ENCODE data around the gene CLMN.

CLMN gene

DNA sequence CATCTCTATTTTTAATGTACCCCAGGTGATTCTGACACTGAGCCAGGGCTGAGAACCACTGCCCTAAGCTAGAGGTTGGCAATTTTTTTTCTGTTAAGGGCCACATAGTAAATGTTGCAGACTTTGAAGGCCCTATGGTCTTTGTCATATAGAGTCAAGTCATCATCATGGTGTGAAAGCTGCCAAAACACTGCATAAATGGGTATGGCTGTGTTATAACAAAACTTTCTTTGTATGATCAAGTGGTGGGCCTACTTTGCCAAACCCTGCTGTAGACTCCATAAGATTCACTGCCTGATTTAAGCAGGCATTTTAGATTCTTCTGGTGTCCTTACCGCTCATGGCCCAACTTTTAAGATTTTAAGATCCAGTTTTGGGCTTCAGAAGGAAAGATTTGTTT is 76.8 kb downstream of the CLMN start:
- no peak for DNase-seq (ENCODE audit: low spot score)

DNA sequence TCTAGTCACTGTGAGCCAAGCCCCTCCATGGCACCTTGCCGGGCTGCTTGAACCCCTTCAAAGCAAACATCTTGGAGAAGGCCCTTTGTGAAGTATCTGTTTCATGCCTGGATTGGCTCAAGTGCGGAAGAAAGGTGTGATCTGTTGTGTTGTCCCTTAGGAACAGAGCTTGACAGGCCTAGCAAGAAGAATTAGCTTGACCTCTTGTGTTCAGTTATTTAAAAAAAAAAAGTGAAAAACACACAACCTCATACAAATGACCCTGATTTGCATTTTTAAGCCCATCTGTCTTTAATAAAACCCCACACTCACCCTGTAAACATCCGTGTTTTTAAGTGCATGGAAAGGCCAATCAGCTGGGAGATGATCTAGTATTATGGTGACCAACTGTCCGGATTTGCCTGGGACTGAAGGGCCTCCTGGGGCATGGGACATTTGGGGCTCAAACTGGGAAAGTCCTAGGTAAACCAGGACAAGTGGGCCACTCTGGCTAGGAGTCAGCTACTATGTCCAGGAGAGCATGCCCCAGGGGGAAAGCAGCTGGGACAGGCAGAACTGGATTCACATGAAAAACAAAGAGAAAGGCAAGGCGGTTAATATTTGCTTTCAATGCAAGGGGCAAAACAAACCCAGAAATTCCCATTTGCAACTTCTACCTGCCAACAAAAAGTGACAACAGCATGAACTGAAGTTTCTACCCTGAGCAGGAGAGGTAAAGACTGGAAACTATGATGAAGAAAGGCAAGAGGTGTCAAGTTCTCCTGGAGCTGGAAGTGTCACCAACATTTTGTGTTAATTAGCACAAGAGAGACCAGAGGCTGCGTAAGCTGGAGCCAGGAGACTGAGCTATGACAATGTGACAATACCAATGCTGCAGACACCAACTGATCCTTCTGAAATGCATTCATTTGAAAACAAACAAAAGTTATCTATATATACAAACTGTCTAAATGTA is 78.6 kb downstream of the CLMN start:
- DNase-seq (ENCODE audit: low spot score), result no peak

DNA sequence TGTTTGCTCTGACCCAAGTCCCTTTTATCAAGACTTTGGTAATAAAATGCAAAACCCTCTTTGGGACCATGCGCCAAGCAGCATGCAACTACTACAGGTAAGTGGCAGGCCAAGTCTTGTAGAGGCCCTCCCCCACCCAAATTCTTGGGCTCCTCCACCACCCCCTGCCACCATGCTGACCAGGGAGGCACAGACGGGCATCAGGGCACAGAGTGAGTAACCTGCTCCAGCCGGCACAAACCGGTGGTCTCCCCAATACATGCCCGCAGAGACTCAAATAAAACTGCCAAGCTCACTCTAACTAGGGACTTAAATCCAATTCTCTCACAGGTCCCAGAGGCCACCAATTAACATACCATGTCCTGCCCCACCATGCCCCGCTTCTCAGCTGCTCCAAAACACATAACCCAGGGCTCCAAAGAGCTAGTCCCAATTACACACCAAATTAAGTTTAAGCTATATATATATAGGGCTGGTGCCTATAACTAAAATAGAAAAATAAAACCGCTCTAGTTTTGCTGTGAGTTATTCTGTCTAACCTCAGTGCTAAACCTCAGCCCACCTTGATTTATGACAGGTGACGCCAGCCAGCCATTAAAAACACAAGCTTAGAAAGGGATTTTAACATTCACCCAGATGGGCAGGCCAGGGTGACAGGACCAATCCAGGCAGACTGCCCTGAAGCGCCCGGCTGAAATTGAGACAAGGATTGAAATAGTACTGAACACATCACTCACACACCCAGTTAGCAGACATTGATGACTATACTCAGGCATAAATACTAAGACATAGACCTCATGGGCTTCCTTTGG is 81.0 kb downstream of the CLMN start:
- DNase-seq (ENCODE audit: low spot score), result no peak

DNA sequence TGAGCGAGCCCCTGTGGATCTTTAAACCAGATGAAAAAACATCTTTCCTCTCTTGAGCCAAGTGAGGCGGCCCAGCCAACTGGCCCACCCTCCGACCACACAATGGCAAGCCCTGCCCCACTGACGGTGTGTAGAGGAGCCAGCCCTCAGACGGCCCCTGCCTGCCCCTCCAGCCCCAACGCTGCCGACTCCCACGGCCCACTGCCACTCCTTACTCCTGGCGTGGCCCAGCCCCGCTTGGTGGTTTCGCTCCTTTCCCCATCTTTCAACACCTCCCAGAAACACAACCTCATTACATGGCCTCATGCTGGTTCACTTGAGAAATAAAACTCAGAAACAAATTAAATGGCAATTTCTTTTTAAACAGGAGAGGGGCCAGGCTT is 81.8 kb downstream of the CLMN start:
- DNase-seq (ENCODE audit: low spot score), result no peak

DNA sequence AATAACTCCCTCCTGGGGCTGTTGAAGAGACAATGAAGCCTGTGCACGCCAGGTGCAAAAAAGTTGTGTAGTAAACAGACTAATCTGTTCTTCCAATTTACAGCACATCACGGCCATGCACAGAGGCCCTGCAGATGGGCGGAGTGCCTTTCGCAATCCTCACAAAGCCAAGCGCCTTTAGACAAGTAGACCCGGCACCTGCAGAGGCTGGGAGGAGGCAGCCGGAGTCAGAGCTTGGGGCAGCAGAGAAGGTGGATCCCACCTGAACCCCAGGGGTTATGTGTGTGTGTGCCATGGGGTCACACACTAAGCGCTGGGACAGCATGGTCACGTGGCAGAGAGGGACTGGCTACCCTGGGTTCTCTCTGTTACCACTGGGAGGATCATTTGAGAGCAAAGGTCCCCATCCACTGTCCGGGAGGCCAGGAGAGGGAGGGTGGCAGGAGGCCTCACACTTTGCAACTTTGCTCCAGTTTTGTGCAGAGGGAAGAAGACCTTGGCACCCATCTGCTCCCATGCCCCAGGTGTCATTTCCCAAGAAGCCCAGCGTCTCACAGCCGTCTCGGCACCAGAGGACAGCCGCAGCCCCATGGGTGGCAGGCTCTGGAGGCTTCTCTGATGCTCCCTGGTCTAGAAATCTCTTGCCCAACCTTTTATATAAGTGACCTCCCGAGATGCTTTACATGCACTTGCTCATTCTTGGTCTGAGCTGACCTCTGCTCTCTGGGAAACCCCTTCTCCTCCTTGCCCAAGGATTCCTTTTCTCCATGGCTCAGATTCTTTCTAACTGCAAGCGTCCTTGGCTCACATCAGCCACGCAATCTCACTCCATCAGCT is 82.4 kb downstream of the CLMN start:
- no peak for DNase-seq (ENCODE audit: low spot score)

DNA sequence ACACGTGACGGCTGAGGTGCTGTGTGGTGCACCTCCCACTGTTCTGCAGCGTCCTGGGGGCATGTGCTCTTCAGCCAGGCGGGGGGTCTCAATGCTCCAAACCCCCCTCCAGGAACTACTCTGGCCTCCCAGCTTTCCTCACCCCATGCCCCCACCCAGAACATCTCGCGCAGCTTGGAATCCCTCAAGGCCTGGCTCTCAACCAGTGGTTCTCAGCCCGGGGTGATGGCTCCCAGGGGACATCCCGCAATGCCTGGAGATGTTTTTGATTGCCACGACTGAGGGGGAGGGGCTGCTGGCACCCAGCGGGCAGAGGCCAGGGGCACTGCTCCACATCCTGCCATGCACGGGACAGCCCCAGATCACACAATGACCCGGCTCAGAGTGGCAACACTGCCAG is 83.5 kb downstream of the CLMN start:
- DNase-seq (ENCODE audit: low spot score), result no peak

DNA sequence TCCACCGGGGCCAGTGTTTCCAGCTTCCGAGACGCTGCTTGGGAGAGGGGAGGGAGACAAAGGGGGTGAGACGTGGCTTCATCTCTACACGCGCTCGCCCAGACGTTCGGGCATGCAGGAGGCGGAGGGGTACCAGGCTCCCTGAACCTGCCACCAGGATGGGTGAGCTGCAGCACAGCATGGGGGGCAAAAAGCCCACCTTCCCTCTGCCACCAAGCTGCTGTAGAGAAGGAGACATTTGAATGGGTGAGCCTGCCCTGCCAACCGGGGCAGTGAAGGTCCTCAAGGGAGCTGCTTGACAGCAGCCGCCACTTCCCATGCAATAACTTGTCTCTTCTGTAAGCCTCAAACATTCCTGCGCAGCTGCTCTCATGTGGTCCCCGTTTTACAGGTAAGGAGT is 83.9 kb downstream of the CLMN start:
- DNase-seq (ENCODE audit: low spot score), result no peak

DNA sequence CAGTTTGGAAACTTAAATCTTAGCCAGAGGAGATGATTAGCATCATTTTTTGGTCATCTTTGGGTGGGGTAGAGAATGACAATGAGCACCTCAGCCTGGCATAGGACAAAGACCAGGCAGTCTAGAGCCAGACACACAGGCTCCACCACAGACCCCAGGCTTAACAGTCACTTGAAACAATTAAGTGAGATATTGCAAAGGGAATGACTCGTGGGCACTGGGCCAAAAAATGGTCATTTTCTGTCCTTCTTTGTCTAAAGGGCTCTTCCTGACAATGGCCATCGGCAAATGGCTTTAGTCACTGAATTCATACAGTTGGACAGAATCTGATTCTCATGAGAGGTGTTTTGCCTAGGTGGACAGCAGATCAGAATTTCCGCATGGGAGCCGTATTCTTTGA is 84.4 kb downstream of the CLMN start:
- DNase-seq (ENCODE audit: low spot score), result no peak

DNA sequence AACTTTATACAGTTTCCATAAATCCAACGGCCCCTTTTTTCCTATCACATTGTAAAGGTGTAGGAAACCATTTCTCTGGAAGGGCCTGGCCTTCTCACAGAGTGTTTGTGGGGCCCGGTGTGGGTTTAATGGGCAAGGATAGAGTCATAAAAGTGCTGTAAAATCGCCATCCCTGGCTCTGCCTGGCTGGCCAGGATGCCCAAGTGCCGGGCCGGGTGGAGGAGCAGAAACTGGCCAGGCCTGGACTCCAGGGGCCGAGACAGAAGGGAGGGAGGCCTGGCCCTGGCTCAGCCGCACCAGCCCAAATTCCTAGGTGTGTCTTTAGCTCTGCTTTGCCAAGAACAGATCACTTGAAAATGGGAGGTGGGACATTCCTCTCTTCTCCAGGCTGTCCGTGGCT is 85.3 kb downstream of the CLMN start:
- DNase-seq (ENCODE audit: low spot score), result no peak

DNA sequence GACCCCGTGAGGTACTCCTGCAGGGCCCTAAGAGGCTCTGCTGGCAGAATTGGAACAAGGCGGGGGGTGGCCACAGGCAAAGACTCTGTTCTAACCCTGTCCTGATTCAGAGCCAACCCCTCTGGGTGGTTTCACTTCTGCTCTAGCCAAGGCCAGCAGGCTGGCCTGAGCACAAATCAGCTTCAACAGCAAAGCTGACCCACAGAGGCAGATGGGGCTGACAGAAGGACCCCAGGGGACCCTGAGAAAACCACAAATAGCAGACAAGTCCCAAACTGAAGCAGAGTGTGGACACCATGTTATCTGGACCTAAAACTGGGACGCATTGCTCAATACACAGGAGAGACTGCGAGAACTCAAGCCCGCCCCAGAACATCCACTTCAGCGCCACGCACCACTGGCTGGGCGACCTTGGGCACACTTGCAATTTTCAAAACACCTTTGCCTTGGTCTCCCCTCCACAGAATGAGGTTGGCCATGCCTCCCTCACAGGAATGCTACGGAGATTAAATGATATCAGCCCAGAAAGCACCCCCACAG is 85.9 kb downstream of the CLMN start:
- no peak for DNase-seq (ENCODE audit: low spot score)

DNA sequence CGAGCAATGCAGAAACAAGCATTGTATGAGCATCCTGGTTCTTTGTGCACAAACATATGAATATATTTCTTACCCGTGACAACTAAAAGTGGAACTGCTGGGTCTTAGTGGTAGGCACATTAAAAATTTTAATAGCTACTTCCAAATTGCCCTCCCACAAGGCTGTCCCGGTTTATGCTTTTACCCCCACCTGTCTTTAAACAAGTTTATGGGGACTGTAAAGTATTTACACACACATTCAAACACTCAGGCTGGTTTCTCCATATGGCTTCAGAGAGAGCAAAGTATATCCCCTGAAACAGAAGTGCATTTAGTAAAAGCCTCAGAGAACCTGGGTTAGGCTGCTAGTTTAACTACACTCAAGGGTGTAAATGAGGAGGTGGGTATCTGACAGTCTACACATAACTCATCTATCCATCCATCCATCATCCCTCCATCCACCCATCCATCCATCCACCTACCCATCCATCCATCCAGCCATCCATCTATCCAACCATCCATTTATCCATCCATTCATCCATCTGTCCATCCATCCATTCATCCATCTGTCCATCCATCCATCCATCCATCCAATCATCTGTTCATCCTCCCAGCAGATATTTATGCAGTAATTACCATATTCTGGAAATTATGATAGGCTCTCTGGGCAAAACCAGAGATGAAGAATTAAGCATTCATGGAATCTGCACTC is 86.7 kb downstream of the CLMN start:
- DNase-seq (ENCODE audit: low spot score), result no peak

DNA sequence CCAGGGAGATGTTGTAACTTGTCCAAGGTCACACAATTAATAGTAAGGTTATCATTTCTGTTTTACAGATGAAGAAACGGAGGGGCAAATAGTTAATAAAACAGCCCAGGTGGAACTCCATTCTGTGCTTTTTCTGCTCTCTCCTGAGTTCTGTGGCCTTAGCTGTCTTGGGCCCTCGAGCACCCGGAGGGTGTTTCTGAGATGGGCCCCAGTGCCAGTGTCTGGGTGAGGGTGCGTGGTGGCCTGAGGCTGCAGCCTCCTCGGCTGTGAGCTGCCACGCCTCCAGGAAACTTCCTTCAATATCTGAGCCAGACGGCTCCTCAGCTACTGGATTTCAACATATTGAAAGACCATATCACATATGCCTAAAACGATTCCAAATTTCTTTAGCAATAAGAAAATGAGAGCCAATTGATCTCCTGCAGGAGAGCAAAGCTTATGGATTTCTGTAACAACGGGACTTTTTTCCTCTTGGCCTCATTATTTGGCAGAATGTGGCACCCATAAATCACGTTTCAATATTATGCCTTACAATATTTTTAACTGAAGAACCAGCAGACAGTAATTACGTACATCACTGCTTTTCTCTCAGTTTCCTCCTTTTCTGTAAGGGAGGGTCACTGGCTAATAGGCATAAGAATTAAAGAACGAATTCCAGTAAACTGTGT is 87.6 kb downstream of the CLMN start:
- DNase-seq (ENCODE audit: low spot score), result no peak

DNA sequence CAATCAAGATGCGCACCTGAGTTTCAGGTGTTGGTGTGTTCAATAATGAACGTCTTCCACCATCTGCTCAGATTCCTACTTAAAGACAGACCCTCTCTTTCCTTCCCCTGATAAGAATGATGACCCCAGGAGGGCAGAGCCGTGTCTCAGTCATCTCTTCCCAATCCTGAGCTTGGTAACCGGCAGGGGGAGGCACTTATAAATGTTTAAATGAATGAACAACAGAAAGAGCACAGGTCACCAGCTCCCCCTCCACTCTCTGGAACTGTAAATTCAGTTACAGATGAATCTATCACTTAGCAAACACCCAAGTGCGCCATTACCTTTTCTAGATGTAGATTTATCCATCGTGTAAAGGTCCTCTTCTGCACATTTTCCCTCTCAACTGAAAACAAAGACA is 90.0 kb downstream of the CLMN start:
- no peak for DNase-seq (ENCODE audit: low spot score)

DNA sequence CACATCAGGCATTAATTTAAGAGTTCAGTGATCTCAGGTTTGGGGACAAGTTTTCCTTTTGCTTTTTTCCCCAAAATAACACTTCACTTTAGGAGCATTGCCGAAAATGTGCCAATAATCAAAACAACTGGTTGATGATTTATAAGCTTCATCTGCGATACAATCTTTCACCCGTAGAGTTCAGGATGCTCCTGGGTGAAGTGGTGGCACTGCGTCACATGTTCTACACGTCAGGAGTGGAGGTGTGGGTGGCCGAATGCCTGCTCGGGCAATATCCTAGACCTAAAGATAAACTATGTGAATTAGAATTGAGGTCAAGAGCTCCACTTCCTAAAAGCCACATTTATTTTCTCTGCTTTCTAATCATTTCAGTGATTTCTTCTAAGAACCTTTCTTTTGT is 91.5 kb downstream of the CLMN start:
- DNase-seq (ENCODE audit: low spot score), result no peak

DNA sequence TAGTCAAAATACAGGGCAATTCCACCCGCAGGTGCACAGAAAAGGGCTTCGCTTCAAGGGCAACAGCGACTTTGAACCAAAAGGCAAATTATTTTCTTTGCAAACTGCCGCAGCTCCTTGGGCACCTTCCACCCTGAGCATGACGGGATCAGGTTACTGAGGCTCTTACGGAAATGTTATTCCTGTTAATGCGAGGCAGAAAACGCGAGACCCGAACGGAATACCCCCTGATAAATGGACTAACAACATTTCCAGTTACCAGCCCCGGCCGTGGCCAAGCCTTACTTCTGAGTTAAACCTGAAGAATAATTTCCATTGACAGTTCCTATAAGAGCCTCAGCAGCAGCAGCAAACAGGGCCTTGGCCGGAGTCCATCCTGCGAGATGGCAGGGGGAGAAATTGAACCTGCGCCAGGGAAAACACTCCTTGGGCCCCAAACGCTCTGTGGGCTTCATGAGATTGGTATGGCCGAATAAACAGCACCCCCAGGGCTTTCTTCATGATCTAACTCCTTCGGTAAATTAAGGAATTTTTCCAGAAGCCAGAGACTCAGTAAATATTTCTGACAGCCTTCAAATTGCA is 92.3 kb downstream of the CLMN start:
- DNase-seq (ENCODE audit: low spot score), result no peak

DNA sequence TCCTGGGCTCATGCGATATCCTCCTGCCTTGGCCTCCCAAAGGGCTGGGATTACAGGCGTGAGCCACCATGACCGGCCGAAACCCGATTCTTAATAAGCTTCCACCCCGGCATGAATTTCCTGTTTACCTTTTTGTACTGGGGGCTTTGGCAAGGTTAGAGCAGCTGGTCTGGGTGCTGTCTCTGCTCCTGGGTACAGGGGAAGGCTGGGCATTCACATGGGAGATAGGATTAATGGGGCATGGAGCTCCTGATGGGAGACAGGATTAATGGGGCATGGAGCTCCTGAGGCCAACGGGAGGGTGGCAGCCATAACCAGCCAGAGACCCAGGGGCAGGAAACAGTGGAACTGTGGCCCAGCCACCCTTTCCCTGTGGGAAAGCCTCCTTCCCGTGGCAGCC is 92.9 kb downstream of the CLMN start:
- no peak for DNase-seq (ENCODE audit: low spot score)

DNA sequence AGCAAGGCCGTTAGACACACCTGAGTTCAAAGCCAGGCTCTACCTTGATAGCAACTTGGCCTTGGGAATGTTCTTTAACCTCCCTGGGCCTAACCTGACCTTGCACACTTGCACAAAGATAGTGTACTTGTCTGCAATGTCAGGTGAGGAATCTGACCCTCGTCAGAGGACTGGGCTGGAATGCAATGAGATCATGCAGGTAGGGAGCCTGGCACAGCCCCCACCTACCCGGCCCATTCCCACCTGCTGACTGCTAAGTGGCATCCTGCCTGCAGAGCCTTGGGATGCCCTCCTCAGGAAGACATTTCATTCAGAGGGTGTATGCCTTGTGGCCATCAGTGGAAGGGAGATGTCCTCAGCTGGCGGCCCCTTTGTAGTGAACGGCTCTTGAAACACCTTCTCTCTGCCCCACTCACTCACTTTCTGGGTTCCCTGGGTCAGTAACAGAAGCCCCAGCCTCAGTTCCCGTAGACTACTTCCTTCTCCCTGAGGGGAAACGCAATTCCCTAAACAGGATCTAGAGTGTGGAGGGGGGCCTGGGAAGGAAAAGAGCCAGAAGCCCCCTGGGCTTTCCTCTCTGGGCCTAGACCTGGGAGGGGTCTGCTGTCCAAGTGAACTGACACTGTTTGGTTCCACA is 94.3 kb downstream of the CLMN start:
- no peak for DNase-seq (ENCODE audit: low spot score)

DNA sequence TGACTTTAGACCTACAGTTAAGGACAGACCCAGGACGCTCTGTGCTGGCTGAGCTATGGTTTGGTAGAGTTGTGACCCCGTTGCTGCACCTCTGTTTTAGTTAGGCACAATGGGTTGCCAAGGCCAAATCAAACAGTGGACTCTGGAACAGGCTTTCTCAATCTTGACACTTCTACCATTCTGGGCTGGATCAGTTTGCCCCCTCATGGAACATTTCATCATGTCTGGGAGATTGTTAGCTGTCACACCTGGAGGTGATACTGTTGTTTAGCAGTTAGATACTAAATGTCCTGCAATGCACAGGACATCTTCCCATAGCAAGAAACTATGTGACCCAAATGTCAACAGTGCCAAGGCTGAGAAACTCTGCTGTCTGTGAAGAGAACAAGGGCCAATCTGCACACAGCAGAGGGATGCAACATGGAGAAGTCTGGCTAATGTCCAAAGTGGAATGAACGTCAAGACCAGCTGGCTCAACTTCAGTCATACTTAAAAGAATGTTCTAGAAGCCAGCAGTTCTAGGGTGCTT is 96.8 kb downstream of the CLMN start:
- no peak for DNase-seq (ENCODE audit: low spot score)

DNA sequence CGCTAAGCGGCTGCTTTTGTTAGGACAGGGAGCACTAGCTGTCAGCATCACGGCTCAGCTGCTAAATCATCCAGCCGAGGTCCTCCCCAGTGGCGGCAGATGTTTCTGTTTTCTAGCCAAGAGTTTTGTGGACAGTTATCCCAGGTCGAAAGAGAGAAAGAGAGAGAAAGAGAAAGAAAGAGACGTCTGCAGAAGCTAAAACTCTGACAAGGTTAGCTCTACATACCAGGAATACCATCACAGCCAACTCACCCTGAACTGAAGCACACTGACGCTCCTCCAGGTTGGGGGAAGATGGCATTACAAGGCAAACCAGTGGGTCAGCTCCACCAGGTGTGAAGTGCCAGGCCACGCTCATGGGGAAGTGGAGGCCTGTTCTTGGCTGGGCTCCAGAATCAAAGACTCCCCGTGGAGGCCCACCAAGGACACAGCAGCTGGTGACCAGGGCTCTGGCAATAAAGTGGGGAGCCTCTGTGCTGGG is 97.5 kb downstream of the CLMN start:
- no peak for DNase-seq (ENCODE audit: low spot score)

DNA sequence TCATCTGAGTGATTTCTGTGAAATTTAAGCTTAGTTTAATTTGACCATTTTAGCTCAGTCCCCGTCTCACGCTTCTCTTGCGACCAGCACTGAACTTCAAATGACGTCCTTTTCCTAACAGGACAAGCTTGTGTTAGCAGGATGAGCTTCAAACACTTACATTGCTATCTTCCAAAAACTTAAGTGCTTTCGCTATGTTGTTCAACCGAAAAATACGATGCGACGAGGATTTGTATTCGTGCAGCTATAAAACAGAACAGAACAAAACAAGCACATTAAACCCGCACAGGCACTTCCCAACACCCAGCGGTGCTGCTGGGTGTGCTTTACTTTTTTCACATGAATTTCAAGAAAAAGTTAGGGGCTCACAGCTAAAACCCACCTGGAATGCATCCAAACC is 98.2 kb downstream of the CLMN start:
- no peak for DNase-seq (ENCODE audit: low spot score)

Measured in CD4-positive, alpha-beta T cell treated with Interleukin-6 at 100 ng/mL for 8 hours (primary cell).